Stimulated activated CD8-positive, alpha-beta memory T cell treated with anti-CD3 and anti-CD28 coated beads, Interleukin-2, amount 100 ng/mL, for 48 hours (primary cell): ENCODE data around the gene TRIM73.
"Not testable (repeated sequence)": the region's sequence is repeated elsewhere in the genome, so short reads cannot be mapped to it uniquely, and the experiment has no call there.

Experiments
- DNase-seq, 2 donors: peaks; one replicate each; pipeline ENCODE4 v3.0.0-alpha.2; 2020; ENCODE audit warnings: low read depth in 2 of 2

The TRIM73 gene

GRCh38 chr7:75395329-75395728, at the start of gene TRIM73:
TSS of gene TRIM73 (plus strand) at chr7:75395629. CDS start at chr7:75398934, 3,305 bp downstream.
- DNase-seq: not testable (repeated sequence)

GRCh38 chr7:75358671-75359541, 36.5 kb upstream of the TRIM73 start:
- DNase-seq: peak; percentile 10 to 16

- peak in 1 of 2 donors; percentile 0 for DNase-seq
These were observed 35.9 kb upstream of the TRIM73 start for GRCh38 chr7:75359542-75359848.

- DNase-seq: not testable (repeated sequence)
These were observed 31.4 kb upstream of the TRIM73 start for GRCh38 chr7:75364079-75364478.

DNA sequence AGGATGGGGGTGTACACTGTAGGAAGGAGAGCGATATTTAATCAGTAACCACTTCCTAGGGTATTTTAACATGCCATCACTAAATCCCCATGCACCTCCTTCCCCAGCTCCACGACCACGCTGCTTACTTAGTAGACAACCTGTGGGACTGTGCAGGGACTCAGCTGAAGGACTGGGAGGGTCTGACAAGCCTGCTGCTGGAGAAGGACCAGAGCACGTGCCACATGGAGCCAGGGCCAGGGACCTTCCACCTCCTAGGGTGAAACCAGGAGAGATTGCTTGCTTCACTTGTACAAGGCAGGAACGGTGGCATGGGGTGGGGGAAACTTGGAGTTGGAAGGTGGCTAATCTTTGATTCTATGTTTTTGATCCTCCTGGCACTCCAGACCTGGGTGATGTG, 28.8 kb upstream of the TRIM73 start:
- not testable (repeated sequence) for DNase-seq

- DNase-seq: not testable (repeated sequence)
These were observed 28.1 kb upstream of the TRIM73 start for GRCh38 chr7:75367313-75367712.

- not testable (repeated sequence) for DNase-seq
These were observed 21.3 kb upstream of the TRIM73 start for GRCh38 chr7:75374144-75374518.

DNA sequence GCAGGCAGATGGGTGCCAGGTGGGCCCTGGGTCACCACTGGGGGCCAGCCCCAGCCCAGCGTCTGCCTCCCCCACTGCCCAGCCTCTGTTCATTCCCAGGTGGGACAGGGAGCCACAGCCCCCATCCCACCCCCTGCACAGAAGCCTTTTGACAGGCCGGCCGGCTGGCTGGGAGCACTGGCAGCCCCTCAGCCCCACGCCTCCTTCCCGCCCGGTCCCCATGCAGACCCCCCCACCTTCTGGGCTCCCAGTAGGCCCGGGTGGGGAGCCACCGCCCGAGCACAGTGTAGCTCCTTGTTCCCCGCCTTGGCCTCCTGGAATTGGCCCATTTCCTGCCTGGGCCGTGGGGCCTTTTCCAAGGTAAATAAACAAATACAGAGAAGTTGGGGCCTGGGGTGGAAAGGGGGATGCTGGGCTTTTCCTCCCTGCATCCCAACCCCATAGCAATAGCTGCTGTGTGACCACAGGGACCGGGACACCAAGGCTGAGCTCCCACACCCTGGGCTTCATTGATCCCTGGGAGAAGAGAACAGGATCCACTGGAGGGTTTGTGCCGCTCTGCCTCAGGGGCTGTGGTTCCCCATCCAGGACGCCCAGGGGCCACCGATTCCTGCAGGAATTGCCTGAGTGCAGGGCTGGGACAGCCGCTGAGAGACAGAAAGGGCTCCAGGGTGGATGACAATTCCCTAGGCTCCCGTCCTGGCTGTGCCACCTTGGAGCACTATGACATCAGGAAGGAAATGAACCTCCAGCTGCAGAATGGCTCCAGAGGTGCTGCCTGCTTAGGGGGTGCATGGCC, 20.7 kb upstream of the TRIM73 start:
- DNase-seq: not testable (repeated sequence)

DNA sequence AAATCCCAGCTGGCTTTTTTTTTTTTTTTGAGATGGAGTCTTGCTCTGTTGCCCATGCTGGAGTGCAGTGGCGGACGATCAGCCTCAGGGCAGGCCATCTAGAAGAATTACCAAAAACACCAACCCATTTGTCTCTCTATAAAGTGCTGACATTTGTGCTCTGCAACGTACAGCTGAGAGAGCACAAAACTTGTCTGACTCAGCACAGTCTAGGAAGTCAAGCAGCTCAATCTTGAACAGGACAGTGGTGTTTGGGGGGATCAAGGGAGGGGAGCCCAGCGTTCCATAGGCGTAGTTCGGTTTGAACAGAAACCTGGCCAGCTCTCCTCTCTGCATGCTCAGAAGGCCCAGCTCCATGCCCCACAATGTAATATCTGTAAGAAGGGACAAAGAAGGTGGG, 2.2 kb upstream of the TRIM73 start:
- not testable (repeated sequence) for DNase-seq

DNA sequence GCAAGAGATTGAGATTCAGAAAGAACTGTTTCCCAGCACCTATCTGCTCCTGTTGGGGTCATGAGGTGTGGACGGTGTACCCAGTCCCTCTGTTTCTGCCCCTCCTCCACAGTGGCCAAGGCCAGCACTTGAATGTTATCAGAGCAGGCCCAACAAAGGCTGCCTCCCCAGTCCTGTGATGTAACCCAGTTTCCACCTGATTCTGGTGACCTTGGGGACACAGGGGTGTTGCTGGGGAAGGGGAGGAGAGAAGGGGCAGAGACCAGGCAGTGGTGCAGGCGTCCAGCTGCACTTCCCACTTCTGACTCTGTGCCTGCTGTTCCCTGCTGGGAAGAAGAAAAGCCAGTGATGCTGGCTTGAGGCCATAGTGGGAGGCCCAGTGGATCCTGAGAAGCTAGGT, 2.4 kb downstream of the TRIM73 start:
- DNase-seq: not testable (repeated sequence)

DNA sequence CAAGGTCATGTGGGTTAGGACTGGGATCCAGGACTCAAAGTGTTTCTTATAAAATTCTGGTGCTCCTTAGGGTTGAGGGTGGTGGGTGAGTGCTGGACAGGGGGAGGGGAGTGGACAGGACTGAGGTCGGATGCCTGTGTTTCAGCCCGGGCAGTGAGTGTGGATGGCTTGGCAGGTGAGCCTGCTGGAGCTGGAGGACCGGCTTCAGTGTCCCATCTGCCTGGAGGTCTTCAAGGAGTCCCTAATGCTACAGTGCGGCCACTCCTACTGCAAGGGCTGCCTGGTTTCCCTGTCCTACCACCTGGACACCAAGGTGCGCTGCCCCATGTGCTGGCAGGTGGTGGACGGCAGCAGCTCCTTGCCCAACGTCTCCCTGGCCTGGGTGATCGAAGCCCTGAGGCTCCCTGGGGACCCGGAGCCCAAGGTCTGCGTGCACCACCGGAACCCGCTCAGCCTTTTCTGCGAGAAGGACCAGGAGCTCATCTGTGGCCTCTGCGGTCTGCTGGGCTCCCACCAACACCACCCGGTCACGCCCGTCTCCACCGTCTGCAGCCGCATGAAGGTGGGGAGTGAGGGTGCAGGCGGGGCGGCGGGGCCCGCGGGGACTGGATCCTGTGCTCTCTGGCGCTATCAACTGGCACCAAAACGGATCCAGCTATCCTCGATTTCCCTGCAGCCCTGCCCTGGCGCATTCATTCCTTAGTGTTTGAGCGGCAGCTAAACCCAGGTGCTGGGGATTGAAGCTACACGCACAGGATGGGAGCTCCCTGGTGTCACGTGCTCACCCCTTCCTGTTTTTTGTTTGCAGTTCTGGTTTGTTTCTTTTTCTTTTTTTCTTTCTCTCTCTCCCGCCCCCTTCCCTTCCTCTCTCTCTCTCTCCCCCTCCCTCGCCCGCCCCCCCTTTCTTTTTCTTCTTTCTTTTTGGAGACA, 3.6 kb downstream of the TRIM73 start:
- not testable (repeated sequence) for DNase-seq

DNA sequence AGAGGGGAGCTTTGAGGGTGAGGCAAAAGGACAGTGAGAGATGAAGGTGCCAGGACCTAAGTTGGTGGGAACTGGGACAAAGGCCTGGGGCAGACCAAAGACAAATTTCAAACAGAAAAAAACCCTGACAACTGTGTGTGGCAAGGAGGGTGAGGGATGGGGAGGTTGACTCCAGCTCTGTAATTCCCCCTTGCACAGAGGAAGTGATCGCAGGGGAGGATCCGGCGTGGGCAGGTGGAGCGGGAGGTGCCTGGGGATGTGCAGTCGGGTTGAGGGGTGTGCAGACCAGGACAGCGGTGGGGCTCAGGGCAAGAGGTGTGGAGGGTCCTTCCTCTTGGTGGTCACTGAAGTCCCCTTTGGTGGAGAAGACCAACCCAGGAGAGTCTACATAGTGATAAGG, 5.1 kb downstream of the TRIM73 start:
- not testable (repeated sequence) for DNase-seq

DNA sequence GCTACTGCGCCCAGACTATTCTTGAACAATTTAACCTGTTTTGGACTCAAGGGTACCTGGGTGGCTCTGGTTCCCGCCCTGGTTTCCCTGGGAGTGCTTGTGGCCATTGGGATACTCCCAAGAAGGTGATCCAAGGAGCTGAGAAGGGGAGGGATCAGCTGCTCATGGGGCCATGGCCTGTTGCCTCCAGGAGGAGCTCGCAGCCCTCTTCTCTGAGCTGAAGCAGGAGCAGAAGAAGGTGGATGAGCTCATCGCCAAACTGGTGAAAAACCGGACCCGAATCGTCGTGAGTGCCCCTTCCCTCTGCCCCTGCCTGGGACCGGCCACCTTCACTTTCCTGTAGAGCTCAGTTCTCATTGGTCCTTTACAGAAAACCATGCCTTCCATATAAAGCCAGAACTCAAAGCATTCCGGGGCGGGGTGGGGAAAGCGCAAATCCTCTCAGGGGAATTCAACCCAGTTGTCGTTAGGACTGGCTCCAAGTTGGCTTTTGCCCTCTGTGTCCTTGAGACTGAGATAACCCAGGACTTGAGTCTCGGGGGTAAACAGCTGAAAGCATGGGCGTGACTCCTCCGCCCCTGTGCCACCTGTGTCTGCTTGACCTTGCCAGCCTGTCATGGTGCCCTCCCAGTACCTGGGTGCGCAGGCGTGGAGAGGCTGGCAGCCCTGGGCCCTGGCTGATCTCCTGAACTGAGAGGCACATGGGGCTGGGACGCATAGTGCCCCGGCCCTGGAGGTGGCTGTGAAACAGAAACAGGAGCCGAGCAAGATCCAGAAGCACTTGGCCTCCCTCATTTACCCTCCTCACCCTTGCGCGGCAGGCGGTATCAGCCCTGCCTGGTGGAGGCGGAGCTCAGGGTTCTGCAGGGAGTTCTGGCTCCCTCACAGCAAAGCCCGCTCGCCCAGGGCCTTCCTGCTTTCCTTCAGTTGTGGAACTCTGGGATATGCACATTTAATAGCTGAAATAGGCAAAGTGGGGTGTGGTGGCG, 8.3 kb downstream of the TRIM73 start:
- not testable (repeated sequence) for DNase-seq

DNA sequence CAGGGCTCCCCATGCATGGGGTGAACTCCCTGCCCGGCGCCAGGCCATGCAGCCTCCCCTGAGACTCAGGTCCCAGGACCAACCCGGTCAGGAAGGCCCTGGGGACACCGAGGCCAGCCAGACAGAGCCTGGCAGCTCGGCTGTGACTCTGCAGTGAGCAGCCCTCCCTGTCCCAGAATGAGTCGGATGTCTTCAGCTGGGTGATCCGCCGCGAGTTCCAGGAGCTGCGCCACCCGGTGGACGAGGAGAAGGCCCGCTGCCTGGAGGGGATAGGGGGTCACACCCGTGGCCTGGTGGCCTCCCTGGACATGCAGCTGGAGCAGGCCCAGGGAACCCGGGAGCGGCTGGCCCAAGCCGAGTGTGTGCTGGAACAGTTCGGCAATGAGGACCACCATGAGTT, 9.2 kb downstream of the TRIM73 start:
- not testable (repeated sequence) for DNase-seq

DNA sequence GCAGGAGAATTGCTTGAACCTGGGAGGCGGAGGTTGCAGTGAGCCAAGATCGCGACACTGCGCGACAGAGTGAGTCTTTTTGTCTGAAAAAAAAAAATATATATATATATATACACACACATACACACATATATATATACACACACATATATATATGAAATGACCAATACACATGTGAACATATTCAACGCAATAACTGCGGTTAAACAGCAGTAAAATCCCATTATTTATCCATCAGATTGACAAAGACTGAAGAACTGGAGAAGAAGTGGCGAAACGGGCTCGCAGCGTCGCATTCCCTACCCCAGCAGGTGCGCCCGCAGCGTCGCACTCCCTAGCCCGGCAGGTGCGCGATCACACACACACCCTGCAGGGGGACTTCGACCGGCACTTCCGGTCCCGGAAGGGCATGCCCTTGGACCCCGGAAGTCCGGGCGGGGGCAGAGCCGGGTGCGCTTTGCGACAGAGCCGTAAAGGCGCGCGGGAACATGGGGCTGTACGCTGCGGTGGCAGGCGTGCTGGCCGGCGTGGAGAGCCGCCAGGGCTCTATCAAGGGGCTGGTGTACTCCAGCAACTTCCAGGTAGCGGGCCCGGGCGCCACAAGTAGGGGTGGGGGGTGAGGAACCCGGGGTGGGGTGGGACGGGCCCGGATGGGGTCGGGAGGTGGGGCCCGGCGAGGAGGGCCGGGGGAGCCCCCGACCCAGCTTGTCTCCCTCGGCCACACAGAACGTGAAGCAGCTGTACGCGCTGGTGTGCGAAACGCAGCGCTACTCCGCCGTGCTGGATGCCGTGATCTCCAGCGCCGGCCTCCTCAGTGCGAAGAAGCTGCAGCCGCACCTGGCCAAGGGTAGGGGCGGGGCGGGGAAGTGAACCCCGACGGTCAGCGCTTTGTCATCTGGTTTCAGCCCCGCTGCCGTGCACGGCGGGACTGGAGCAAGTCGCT, 14.7 kb downstream of the TRIM73 start:
- DNase-seq: not testable (repeated sequence)

DNA sequence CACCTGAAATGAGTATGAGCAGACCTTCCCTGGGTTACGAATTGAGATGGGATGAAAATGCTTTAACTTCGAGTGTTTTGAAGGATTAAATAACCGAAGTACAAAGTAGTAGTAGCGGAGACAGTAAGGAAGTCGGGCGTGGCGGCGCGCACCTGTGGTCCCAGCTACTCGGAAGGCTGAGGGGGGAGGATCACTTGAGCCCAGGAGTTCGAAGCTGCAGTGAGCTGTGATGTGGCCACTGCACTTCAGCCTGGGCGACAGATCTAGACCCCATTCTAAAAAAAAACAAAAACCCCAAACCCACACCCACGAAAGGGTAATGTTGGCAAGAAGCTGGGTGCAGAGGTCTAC, 15.4 kb downstream of the TRIM73 start:
- not testable (repeated sequence) for DNase-seq

GRCh38 chr7:75414204-75414603, 18.8 kb downstream of the TRIM73 start:
- not testable (repeated sequence) for DNase-seq

GRCh38 chr7:75414708-75415427, 19.4 kb downstream of the TRIM73 start:
- DNase-seq: not testable (repeated sequence)

DNA sequence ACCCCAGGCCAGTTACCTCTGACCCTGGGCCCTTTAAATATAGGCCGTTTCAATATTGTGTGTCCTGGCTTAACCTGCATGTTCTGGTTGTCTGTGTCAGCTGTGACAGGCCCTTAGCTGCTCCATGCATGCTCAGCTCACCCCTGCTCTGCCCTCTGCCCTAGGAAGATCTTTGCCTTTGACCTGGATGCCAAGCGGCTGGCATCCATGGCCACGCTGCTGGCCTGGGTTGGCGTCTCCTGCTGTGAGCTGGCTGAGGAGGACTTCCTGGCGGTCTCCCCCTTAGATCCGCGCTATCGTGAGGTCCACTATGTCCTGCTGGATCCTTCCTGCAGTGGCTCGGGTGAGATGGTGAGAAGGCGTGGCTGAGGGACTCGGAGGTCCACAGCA, 20.0 kb downstream of the TRIM73 start:
- DNase-seq: not testable (repeated sequence)
